Measurements from ENCODE around the gene B3GNT7. TPM values are rescaled to one million over a fixed set of nuclear protein-coding genes. Genes with fewer than 3 reads are reported as not detected.

B3GNT7 gene
- total RNA-seq, 1 experiment from 2014 or later = 11.0 TPM

DNA sequence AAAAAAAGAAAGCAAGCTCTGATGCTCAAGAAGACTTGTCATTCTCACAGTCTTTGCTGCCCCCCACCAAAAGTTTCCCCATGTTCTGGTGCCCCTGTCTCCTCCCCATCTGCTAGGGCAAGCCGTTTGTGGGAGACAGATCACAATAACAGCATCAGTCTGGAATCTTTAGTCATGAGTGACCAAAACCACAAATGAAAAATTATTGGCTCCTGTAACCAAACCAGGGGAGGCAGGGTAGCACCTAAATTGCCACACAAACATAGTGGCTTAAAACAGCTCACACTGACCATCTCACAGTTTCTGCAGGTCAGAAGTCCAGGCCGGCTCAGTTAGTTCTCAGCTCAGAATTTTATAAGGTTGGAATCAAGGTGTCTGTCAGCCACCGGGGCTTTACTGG lies 9.1 kb upstream of the B3GNT7 start:
- peak overlapping the region; percentile 47 for H3K9ac ChIP-seq (ENCODE audit: low read length)

GRCh38 chr2:231387904-231388724 lies 7.4 kb upstream of the B3GNT7 start:
- ChIA-PET POLR2A (ENCODE audit: unreplicated experiment) (interaction anchor here (0.5 to 1.0 kb wide), 3 partner anchors 10 to 82 kb away, joined by 3 to 6 read pairs (median 3); no protein-coding TSS in a partner anchor), CTCF (interaction anchor here (0.5 to 1.0 kb wide), 5 partner anchors 11 to 111 kb away, joined by 3 to 5 read pairs (median 3); no protein-coding TSS in a partner anchor)
- TF ChIP-seq CTCF (conservative IDR thresholded peaks at IDR 0.05; ENCODE audit: low read depth, low read length) = peak; percentile 31; the same call in 1 of the 2 replicates
- TF ChIP-seq EZH2 (IDR thresholded peaks at IDR 0.05; ENCODE audit: low read length, unreplicated experiment) = no peak
- intact Hi-C loops (cut with micrococcal nuclease) = loop anchor here (1.0 to 5.0 kb wide), 3 partner anchors 10 to 86 kb away; no protein-coding TSS in a partner anchor
- Histone ChIP-seq H3F3A (ENCODE audit: low read length, unreplicated experiment) (no peaks in the 10 kb centered on the region), H3K79me2 (ENCODE audit: low read length) (no peaks in the 10 kb centered on the region), H3K27ac (ENCODE audit: low read length) (peak overlapping the region; percentile 85), H2AFZ (ENCODE audit: low read length) (peak overlapping the region; percentile 60), H3K9me3 (ENCODE audit: low read length) (no peaks in the 10 kb centered on the region), H3K4me2 (ENCODE audit: low read length) (peak overlapping the region; percentile 32), H3K27me3 (ENCODE audit: low read length) (no peaks in the 10 kb centered on the region), H3K9me2 (replicated peaks; ENCODE audit: low read length) (no peaks in the 10 kb centered on the region), H3K36me3 (ENCODE audit: low read depth, low read length) (no peaks in the 10 kb centered on the region), H4K20me1 (ENCODE audit: low read length) (no peaks in the 10 kb centered on the region), H3K4me3 (ENCODE audit: low read length) (no peak overlapping the region), H3K4me1 (ENCODE audit: insufficient read depth, low read length) (peaks cover 36% of the 10 kb centered on the region), H3K9ac (ENCODE audit: low read length) (peak overlapping the region; percentile 74)
- BruUV-seq (replicated peaks) = TSS peak; percentile 78
- ATAC-seq (peak; percentile 89), DNase-seq (peak; percentile 90)

More for the DNA sequence above, 9.1 kb upstream of the B3GNT7 start:
- Histone ChIP-seq H3K9me2 (replicated peaks; ENCODE audit: low read length) (no peaks in the 10 kb centered on the region), H3K27ac (ENCODE audit: low read length) (peak overlapping the region; percentile 90), H4K20me1 (ENCODE audit: low read length) (no peaks in the 10 kb centered on the region), H3K4me3 (ENCODE audit: low read length) (no peak overlapping the region), H2AFZ (ENCODE audit: low read length) (no peak overlapping the region), H3K79me2 (ENCODE audit: low read length) (no peaks in the 10 kb centered on the region), H3K9me3 (ENCODE audit: low read length) (no peaks in the 10 kb centered on the region), H3K36me3 (ENCODE audit: low read depth, low read length) (no peaks in the 10 kb centered on the region), H3K4me2 (ENCODE audit: low read length) (peak overlapping the region; percentile 46), H3F3A (ENCODE audit: low read length, unreplicated experiment) (no peaks in the 10 kb centered on the region), H3K27me3 (ENCODE audit: low read length) (no peaks in the 10 kb centered on the region), H3K4me1 (ENCODE audit: insufficient read depth, low read length) (peaks cover 36% of the 10 kb centered on the region)
- peak; percentile 87 for DNase-seq
- ChIA-PET CTCF (no interaction called here), POLR2A (ENCODE audit: unreplicated experiment) (no interaction called here)
- peak; percentile 48 for ATAC-seq
- no peak for TF ChIP-seq EZH2phosphoT487 (IDR thresholded peaks at IDR 0.05; ENCODE audit: borderline replicate concordance, low read length)
- TF ChIP-seq EZH2 (IDR thresholded peaks at IDR 0.05; ENCODE audit: low read length, unreplicated experiment) = no peak
- TF ChIP-seq CTCF (conservative IDR thresholded peaks at IDR 0.05; ENCODE audit: low read depth, low read length) = no peak
- BruUV-seq (replicated peaks) = no TSS peak
- intact Hi-C loops (cut with micrococcal nuclease) = loop anchor here (5.0 kb wide), 1 partner anchor 84 kb away; no protein-coding TSS in a partner anchor
